Left ventricle myocardium inferior (tissue), 1 donor: Measurements from ENCODE around the gene RBMS3. TPM values are rescaled to one million over a fixed set of nuclear protein-coding genes. Genes with fewer than 3 reads are reported as not detected.
A peak's percentile ranks its signal among the peaks of the same experiment; 100 is the strongest.

Experiments used
- DNase-seq: peaks from one replicate; pipeline ENCODE4 v3.0.0-alpha.2; 2020
- H3K27ac ChIP-seq: fragments of 200-600 bp; replicated peaks from 2 replicates; pipeline ENCODE4 v1.8.0; 2021
- H3K27me3 ChIP-seq: fragments of 200-600 bp; 2 replicates; pipeline ENCODE4 v1.8.0; 2021; ENCODE audit warnings: low read depth
- H3K36me3 ChIP-seq: fragments of 200-600 bp; 2 replicates; pipeline ENCODE4 v1.8.0; 2021
- H3K4me1 ChIP-seq: fragments of 200-600 bp; 2 replicates; pipeline ENCODE4 v1.8.0; 2021
- H3K4me3 ChIP-seq: fragments of 200-600 bp; 2 replicates; pipeline ENCODE4 v1.8.0; 2021; ENCODE audit warnings: mild to moderate bottlenecking, moderate library complexity
- H3K9me3 ChIP-seq: fragments of 200-600 bp; replicated peaks from 2 replicates; pipeline ENCODE4 v1.8.0; 2021
- intact Hi-C: fragments of 100-400 bp; cut with micrococcal nuclease; formaldehyde crosslinking; loops from one replicate; pipeline ENCODE4 v1.11.0; 2022
- total RNA-seq: library from RNA; stranded (reverse); fragmentation: NEBNext Ultra II Directional; extraction: Animal tissue kit (Norgen Biotek cat#: 25700); gene quantifications from one replicate; pipeline ENCODE4 v1.2.1, GENCODE V29; 2021
- TF ChIP-seq, protein P1 (sequence below): fragments of 200-600 bp; IDR thresholded peaks from 2 replicates; pipeline ENCODE4 v1.8.0; 2021; ENCODE audit warnings: antibody characterized with exemption, mild to moderate bottlenecking, borderline replicate concordance
- donor health status: DM: no; HTN: yes; CAD: no; lungs with severe emphysema.

RBMS3 gene
- total RNA-seq, 1 donor from 2014 or later: 25.3 TPM

DNA sequence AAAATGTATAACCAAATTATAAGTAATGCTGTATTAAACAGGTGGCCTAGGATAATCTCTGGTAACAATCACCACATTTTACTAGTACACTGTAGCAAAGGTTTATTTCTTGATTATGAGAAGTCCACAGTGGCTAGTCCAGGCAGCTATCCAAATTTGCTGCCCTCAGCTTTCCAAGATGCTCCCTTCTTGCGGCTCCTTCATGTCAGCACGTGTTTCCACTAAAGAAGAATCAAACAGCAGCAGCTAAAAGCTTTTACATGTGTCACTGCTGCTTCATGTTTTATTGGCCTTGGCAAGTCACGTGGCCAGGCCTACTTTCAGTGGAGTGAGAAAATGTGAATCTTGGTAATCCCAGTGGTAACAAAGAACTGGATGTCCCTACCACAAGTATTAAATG lies 5.6 kb upstream of the RBMS3 start:
- intact Hi-C loops: loop anchor here (10.0 kb wide), 2 partner anchors 131 to 361 kb away; no protein-coding TSS in a partner anchor
- Histone ChIP-seq H3K9me3 (no peaks in the 10 kb centered on the region), H3K27me3 (no peaks in the 10 kb centered on the region), H3K27ac (peak overlapping the region; percentile 31), H3K4me1 (peaks cover 18% of the 10 kb centered on the region), H3K36me3 (no peaks in the 10 kb centered on the region), H3K4me3 (no peak overlapping the region)
- peak; percentile 16 for DNase-seq
- TF ChIP-seq, protein P1, sequence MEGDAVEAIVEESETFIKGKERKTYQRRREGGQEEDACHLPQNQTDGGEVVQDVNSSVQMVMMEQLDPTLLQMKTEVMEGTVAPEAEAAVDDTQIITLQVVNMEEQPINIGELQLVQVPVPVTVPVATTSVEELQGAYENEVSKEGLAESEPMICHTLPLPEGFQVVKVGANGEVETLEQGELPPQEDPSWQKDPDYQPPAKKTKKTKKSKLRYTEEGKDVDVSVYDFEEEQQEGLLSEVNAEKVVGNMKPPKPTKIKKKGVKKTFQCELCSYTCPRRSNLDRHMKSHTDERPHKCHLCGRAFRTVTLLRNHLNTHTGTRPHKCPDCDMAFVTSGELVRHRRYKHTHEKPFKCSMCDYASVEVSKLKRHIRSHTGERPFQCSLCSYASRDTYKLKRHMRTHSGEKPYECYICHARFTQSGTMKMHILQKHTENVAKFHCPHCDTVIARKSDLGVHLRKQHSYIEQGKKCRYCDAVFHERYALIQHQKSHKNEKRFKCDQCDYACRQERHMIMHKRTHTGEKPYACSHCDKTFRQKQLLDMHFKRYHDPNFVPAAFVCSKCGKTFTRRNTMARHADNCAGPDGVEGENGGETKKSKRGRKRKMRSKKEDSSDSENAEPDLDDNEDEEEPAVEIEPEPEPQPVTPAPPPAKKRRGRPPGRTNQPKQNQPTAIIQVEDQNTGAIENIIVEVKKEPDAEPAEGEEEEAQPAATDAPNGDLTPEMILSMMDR: no peak

DNA sequence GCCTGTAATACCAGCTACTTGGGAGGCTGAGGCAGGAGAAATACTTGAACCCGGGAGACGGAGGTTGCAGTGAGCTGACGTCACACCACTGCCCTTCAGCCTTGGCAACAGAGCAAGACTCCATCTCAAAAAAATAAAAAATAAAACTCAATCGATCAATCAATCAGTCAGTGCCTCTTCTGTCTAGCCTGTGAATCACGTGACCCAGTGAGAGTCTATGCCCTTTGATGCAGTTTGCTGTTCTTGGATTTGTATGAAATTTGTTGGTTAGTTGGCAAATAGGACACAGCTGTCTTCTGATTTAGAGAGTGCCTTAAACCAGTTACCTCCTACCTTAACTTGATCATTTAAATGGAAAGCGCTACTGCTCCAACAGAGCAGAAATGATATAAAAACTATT lies 3.6 kb upstream of the RBMS3 start:
- H3K4me3 ChIP-seq: no peak overlapping the region
- H3K27me3 ChIP-seq: no peaks in the 10 kb centered on the region
- H3K4me1 ChIP-seq: peaks cover 32% of the 10 kb centered on the region
- no peaks in the 10 kb centered on the region for H3K9me3 ChIP-seq
- H3K36me3 ChIP-seq: no peaks in the 10 kb centered on the region
- no peak overlapping the region for H3K27ac ChIP-seq
- no peak for DNase-seq
- TF ChIP-seq, protein P1: no peak
- intact Hi-C loops: loop anchor here (10.0 kb wide), 2 partner anchors 132 to 362 kb away; no protein-coding TSS in a partner anchor

DNA sequence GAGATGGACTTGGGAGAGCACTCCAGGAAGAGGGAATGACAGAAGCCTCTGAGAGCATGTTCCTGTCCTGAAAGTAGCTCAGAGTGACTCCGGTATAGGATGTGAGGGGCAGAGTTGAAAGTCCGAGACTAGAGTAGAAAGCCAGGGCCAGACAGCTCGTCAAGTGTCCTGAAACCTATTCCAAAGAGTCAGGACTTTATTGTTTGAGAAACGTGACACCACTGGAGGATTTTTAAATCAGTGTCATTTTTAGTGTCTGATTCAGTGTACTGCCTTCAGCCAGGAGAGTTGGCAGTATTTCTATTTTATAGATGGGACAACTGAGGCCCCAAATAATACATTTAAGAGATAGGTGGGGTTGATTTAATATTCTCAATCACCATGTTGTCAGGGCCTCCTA lies 1.6 kb upstream of the RBMS3 start:
- intact Hi-C loops: loop anchor here (10.0 kb wide), 2 partner anchors 134 to 364 kb away; no protein-coding TSS in a partner anchor
- peak overlapping the region; percentile 94 for H3K27ac ChIP-seq
- TF ChIP-seq, protein P1: no peak
- H3K9me3 ChIP-seq: no peaks in the 10 kb centered on the region
- peaks cover 40% of the 10 kb centered on the region for H3K4me1 ChIP-seq
- H3K27me3 ChIP-seq: no peaks in the 10 kb centered on the region
- H3K36me3 ChIP-seq: no peaks in the 10 kb centered on the region
- DNase-seq: no peak
- H3K4me3 ChIP-seq: peak overlapping the region; percentile 80

DNA sequence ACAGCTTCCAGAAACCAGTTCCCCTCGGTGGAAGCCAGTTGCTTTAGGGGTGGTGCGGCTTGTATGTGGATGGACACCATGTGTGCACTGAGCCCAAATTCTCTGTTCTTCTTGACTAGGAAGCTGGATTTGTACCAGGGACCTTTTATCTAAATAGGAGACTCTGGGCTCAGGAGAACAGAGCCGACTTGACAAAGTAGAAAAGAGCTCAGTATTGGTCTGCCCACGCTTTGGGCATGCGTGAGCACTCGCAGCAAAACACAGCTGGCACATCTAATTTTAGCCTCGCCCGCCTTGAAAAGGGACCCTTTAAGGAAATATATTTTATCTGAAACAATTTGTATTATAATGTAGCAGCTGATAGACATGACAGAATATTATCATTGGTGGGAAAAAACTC lies 1.1 kb upstream of the RBMS3 start:
- DNase-seq: no peak
- TF ChIP-seq, protein P1: no peak
- H3K4me1 ChIP-seq: peaks cover 45% of the 10 kb centered on the region
- H3K27ac ChIP-seq: peak overlapping the region; percentile 94
- H3K9me3 ChIP-seq: no peaks in the 10 kb centered on the region
- intact Hi-C loops: loop anchor here (5.0 to 10.0 kb wide), 4 partner anchors 135 to 477 kb away; no protein-coding TSS in a partner anchor
- H3K4me3 ChIP-seq: peak overlapping the region; percentile 80
- no peaks in the 10 kb centered on the region for H3K36me3 ChIP-seq
- no peaks in the 10 kb centered on the region for H3K27me3 ChIP-seq

DNA sequence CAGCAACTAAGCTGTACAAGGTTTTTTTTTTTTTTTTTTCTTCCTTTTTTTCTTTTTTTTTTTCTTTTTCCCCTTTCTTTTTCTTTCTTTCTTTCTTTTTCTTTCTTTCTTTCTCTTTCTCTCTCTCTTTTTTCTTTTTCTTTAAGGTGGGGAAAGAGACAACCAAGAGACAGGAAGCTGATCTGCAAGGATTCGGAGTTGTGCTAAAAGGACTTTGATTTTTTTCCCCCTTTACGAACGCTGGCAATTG lies 148 bp downstream of the RBMS3 start:
- no peak for DNase-seq
- Histone ChIP-seq H3K4me1 (peaks cover 55% of the 10 kb centered on the region), H3K27me3 (no peaks in the 10 kb centered on the region), H3K27ac (peak overlapping the region; percentile 94), H3K36me3 (no peaks in the 10 kb centered on the region), H3K4me3 (peak overlapping the region; percentile 80), H3K9me3 (no peaks in the 10 kb centered on the region)
- intact Hi-C loops: loop anchor here (5.0 to 10.0 kb wide), 2 partner anchors 234 to 476 kb away; no protein-coding TSS in a partner anchor
- TF ChIP-seq, protein P1: no peak
